HG03432 (cell line): ENCODE results near the gene SLC13A4.
A peak's percentile ranks its signal among the peaks of the same experiment; 100 is the strongest.

ENCODE experiments used
- ATAC-seq: cut with Tn5 transposase; IDR thresholded peaks from one replicate; pipeline ENCODE4 v1.9.1; 2021; ENCODE audit warnings: mild to moderate bottlenecking, moderate library complexity; ENCODE audit not compliant: unreplicated experiment

SLC13A4 gene

DNA sequence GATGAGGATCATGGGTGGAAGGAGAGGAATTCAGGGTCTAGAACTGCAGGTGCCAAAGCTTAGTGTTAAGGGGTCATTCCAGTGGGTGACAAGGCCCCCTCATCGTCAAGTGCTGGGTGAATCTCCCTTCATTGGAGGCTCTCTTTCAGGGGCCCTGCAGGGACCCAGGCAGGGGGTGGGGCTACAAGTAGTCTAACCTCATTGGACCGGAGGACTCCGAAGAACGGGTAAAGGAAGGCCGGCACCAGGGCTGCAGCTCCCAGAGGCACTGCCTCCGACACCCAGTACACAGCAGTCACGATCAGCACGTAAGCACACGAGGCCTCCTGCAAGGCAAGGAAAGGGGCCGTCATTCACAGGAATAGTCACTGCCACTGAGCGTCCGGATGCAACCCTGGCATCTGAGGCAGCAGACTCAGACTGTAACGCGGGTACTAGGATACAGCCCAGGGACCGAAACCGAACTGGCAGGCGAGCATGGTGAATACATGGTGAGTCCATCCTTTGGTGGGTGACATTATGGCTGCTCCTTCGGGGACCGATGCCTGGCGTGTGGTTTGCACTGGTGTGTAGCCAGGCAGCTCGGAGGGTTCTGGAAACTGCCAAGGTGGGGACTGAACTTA lies 6.7 kb downstream of the SLC13A4 start:
- no peak for ATAC-seq

DNA sequence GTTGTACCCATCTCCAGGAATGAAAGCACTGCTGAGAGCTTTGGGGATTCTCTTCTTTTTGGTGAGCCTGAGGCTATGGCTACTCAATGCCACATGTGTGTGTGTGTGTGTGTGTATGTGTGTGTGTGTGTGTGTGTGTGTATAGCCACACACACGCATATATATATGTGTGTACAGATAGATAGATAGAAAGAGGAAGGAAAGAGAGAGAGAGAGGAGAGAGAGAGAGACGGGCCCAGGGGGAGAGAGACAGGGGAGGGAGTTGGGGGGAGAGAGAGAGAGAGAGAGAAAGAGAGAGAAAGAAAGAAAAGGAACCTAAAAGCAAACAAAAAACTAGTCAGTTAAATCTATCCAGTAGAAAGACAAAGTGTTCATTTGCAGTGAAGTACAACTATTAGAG lies 8.3 kb downstream of the SLC13A4 start:
- ATAC-seq: no peak

DNA sequence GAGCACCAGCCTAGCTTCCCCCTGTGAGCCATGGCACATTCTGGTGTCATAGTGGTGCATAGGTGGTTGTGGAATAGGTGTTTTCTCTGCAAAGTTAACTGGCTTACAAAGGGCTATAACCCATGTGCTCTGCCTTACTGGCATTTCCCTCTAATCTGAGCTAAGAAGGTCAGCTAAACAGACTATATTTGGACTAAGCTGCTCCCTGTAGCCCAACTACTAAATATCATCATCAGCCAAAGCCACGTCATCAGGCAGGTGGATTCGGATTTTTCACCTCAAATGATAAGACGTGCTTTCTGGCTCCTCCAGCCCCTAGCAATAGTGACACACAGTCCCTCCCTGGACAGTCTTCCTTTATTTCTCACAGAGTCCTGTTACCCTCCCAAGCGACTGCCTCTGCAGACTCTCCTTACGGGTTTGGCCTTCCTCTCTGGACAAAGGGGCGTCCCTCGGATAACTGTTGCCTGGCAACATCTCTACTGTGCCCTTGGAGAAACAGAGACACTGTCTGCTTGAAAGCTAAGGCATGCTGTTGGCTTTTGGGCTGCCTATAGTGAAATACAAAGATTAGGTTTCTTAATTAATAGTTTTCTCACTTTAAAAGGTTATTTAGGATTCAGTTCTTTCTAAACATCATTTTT lies 9.1 kb downstream of the SLC13A4 start:
- no peak for ATAC-seq

DNA sequence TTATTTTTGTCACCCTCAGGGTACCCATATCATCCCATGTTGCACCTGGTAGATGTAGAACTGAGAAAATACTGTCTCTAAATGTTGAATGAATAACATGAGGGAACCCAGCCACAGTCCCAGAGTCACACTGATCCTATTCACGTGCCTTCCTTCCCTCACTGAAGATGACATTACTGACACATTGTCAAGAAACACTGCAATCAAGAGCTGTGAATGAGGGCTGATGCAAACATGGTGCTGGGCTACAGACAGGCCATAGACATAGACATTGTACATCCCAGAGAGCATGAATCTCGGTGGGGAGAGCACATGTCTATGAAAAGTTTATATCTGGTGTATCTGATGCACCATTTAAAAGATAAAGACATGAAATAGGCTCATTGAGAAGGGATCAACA lies 9.8 kb downstream of the SLC13A4 start:
- ATAC-seq: no peak

DNA sequence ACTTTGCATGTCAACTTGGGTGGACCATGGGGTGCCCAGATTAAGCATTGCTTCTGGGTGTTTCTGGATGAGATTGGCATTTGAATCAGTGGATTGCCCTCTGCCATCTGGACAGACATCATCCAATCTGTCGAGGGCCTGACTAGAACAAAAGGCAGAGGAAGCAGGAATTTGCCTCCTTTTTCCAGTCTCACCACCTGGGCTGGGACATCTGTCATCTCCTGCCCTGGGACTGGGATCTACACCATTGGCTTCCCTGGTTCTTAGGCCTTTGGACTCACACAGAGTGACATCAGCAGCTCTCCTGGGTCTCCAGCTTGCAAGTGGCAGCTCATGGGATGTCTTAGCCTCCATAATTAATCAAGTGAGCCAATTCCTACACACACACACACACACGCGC lies 10.3 kb downstream of the SLC13A4 start:
- ATAC-seq: no peak

DNA sequence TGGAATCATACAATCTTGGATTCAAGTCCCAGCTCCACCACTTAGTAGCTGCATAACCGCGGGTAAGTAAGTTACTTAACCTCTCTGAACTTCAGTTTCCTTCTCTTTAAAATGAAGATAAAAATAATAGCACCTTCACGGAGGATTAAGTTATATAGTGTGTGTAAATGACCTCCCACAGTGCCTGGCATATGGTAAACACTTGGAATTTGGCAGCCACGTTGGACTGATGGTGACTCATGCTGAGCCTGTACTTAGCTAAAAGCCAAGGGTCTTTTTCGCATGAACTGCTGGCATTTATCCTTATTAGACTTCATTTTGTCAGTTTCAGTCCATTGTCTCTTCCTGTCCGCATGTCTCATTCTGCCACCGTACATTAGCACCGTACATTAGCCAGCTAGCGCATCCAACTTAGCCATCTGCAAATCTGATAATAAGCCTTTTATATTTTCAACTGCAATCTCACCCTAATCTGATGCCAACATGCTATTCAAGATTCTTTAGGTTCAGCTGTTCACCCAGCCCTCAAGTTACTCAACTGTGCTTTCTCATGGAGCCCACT lies 11.2 kb downstream of the SLC13A4 start:
- no peak for ATAC-seq

DNA sequence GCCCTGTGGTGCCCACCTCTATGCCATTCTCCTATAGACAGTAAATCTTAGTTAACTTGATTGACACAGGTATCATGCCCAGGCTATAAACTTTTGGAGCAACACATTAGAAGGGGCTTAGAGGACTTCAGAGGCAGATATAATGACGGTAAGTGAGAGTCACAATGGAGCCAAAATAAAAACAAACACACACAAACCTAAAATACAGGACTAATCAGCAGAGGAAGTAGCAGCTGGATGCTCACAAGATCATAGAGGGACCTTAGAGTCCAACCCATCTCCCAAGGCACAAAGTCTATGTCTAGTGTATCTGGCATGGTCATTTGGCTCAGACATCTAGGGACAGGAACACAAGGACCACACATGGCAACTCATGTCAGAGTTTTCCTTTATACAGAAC lies 12.3 kb downstream of the SLC13A4 start:
- ATAC-seq: no peak

DNA sequence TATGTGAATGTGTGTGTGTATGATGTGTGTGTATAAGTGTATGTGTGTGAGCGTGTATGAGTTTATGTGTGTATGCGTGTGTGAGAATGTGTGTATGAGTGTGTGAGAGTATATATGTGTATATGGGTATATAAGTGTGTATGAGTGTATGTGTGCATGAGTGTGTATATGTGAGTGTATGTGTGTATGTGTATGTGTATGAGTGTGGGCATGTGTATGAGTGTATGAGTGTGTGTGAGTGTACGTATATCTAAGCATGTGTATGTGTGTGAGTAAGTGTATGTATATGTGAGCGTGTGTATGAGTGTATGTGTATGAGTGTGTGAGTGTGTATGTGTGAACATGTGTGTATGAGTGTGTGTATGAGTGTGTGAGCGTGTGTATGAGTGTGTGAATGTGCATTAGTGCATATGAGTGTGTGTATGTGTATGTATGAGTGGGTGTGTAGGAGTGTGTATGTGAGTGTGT lies 12.9 kb downstream of the SLC13A4 start:
- no peak for ATAC-seq

DNA sequence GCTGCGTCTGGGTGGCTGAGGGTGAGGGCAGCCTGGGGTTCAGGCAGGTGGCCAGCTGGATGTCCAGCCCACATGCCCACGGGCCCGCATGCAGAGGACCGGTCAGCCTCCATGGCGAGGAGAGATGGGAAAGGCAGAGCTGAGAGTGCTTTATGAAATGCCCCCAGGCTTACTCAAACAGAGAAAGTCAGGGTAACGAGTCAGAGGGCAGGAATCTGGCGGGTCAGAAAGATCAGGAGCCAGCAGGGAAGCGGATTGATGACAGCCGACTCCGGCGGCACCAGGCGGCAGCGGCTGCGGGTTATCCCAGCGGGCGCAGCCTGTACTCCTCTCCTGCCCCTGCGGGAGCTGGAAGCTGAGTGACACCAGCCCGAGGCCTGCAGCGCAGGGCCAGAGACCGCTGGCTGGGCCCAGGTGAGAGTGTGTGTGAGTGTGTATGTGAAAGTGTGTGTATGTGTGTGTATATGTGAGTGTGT lies 13.4 kb downstream of the SLC13A4 start:
- no peak for ATAC-seq

DNA sequence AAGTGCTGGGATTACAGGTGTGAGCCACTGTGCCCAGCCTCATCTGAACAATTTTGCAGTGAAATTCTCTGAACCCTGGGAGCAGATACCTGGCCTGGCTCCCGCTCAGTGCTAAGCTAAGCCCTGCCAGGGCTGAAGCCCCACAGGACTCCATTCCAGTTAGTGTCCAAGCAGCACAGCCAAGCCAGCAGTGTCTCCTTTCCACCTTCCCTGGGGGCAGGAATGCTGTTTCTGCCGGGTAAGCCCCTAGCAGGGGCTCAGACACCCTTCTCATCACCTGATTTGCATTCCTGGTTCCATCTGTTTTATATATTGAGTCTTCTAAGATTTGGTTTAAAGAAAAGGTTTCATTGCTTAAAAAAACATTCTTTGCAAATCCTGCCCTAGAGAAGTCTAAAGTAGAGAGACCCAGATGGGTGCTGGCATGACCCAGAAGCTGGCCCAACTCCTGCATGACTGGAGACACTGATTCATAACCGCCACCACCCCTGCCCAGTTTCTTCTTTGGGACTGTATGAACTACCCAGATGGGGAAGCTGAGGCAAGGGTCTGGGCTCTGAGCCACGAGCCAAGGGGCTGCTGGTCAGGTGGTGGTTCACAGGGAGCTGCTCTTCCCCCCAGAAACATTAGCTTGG lies 14.0 kb downstream of the SLC13A4 start:
- no peak for ATAC-seq

DNA sequence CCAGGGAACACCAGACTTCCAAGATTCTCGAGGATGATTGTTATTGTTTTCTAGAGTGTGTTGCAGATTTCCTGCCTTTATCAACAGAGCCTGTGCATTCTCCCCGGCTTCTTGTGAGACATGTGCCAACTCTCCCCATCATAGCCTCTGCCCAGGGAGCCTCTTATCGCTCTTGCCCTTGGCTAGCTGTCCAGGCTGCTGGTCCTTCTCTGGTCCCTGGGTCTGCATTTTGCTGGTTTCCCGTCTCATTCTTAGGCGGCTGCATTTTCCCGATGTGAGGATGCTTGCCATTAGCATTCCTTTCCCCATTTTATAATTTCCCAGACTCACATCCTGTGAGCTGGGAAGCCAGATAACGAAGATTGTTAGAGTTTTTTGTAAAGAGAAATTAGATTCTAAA lies 15.2 kb downstream of the SLC13A4 start:
- no peak for ATAC-seq

DNA sequence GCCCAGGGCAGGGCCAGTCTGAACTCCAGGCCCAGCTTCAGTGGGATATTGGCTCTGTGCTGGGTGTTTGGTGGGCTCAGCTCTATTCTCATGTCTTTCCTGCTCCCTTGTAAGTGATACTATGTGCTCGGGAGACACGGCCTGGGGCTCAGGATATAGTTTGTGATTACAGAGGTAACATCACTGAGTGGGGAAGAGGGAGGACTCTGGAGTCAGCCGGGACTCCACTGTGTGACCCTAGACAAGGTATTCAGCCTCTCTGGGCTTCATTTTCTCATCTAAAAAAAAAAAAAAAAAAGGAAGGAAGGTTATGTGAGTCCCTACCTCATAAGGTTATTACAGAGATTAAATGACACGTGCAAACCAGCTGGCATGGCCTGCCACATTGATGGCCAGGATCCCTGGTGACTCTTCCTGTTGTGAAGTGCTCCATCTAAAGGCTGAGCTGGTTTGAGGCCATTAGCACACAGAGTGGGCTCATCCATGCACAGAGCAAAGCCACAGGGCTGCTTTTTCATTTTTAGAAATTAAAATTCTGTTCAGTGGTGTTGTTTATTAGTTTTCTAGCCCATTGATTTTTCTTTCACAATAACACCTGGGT lies 15.7 kb downstream of the SLC13A4 start:
- ATAC-seq: peak; percentile 39

DNA sequence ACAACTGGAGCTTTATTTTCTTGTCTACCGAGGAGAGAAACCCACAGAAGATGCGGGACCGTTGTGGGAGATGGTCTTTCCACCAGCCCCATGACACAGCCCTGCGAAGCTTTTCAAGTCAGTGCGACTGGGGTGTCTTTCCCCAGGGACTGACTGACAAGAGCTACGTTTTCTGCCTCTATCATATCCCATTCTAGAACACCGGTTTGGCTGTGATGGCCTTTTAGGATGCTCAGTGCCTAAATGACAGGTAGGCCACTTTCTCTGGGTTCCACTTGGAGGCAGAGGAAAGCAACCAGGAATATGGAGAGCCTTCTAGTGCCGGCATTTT lies 16.9 kb downstream of the SLC13A4 start:
- no peak for ATAC-seq

DNA sequence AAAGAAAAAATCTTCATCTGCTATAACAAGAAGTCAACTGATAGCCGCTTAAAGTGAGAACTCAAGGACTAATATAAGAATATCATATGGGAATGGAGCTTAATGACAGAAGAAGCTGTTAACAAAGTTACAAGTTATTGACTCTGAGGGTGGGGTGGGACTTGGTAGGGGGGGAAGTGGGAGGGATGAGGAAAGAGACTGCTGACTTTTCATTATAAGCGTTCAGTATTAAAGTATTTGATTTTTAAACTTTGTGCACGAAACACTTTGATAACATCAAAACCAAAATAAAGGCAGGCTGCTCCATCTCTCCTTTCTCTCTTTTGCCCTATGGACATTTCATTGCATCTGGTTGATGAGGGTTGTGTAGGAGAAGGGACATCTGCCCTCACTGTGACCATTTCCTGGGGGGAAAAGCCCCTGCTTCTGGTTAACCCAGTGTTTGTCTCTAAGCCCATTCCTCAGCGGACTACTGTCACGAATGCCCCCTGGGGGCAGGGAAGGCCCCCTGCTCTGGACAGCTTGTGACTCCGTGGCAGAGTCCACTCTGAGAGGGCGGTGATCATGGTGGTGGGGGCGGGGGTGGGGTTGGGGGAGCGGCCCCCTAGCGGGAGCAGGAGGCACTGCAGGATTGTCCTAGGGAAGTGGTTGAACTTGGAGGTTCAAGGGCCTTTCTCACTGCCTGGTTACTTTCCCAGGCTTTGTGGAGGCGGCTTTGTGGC lies 17.4 kb downstream of the SLC13A4 start:
- ATAC-seq: peak; percentile 42

DNA sequence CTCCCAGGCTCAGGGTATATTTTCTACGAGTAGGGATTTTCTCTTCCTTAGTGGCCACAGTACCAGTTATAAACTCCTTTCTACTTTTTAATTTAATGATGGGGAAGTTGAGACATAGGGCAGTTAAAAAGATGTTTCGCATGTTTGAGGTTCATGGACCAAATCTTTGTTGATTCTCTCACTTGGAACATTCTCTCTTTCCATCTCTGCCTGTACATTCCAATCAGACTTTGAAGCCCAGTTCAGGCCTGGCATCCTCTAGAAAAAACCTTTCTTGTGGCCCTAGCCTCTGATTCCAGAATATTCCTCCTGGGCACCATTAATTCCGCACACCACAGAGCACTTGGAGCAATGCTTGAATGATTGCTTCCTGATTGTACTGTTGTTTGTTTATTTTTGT lies 18.5 kb downstream of the SLC13A4 start:
- ATAC-seq: no peak

DNA sequence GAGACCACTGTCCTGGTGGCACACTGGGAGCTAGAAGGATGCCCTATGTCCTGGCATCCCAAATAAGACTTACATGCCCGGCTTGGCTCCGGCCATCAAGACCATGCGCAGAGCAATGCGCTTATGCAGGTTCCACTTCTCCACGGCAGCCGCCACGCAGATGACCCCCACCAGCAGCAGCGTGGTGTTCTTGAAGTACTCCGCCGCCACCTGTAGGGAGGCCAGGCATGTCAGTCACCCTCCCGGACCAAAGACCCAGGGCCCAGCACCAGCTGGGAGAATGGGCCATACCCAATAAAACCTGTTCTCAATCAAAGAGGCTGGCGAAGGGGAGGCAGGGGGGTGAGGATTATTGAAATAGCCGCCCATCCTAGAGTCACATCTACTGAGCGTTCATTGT lies 19.9 kb downstream of the SLC13A4 start:
- no peak for ATAC-seq

DNA sequence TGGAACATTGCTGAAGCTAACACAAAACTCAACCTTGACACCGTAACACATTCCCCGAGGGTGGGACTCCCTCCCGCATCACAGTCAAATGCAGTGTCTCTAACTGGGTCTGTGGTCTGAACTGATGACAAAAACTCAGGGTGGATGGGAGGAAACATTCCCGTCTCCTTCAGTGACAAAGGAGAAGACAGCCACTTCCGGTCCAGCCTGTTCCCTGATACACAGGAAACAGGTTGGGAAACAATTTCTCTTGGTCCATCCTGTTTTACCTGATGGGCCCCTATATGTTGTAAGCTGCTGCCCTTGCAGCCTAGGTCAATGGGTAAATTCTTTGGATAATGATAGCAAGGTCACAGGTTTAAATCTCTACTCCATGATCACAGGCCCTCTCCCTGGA lies 20.4 kb downstream of the SLC13A4 start:
- ATAC-seq: no peak

DNA sequence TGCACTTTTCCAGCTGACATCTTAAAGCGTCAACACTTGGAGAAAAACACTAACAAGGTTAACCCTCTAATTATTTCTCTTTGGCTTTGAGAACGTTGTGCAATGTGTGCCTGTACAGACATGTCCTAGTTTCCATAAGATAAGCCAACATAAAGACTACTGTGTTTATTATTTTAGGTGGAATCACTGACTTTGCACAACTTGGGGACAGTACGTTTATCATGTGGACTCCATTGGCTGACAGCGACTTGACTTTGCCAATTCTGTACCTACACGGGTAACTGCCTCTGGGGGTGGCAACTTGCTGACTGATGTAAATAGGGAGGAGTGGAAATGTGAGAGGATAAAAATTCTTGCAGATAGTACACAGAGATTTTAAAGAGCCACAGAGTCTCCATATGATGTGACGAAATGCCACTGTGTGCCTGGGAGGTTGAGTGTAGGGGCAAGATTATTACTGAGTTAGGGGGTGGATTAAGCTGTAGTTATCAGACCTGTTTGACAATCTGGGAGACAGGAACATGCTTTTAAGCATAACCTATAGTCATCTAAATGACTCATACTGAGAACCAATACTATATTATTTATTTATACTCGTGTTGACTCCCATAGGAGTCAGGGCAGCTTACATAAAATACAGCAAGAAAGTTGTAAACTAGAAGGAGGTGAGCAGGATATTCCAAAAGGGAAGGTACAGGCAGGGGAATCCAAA lies 21.0 kb downstream of the SLC13A4 start:
- ATAC-seq: no peak

DNA sequence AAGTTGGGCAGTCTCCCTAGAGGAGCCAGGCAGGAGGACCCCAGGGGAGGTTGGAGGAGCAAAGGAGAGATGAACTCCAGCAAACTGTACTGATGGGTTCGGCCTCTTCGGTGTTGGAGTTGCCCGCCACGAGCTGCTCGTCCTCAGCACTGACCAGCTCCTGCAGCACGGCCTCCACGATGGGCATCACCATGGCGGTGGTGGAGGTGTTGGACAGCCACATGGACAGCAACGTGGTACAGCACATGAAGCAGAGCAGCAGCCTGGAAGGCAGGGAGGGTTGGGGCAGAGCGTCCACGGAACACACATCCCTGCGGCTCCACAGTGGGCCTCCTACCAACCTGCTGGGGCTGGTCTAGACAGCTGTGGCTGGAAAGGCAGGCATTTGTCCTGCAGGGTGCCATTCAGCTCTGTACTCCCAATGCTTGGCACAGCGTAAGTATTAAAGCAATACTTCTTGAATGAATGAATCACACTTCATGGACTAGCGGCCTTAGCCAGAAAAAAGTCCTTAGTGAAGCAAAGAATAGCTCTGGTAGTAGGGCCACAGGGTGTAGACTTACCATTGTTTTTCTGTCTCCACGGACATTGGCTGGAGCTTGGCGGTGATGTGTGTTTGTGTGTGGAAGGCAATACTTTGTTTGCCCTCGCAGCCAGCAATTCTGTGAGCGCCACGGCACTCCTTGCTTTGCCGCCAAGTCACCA lies 21.8 kb downstream of the SLC13A4 start:
- no peak for ATAC-seq

DNA sequence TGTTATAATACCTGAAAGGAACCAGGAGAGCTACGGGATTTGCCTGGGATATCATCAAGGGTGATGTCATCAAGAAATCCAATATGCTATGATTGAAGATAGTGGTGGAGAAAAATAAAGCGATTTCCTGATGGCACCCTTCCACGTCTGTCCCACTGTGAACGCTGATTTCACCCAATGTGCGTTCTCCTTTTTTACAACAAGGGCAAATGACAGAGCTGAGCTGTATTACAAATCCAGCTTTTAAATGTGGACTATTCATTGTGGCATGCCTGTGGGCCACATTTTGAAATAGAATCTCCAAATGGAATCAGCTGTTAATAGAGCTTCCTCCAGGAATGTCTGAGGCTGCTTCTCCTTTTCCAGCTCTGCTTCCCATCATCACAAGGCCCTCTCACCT lies 23.3 kb downstream of the SLC13A4 start:
- ATAC-seq: no peak
